IMR-90 (cell line): Measurements from ENCODE around the gene PARVB.

ENCODE experiments used
- BHLHE40 ChIP-seq: fragments of 150-350 bp; IDR thresholded peaks from 2 replicates; pipeline ENCODE4 v1.6.1; 2016; ENCODE audit warnings: mild to moderate bottlenecking, low read depth, low read length
- MAFK ChIP-seq: IDR thresholded peaks from 2 replicates; pipeline ENCODE4 v1.6.1; 2012; ENCODE audit warnings: low read depth, low read length, improper control_type of control experiment
- MXI1 ChIP-seq: IDR thresholded peaks from 2 replicates; pipeline ENCODE4 v1.6.1; 2012; ENCODE audit warnings: low read depth, mild to moderate bottlenecking, low read length, moderate library complexity, borderline replicate concordance
- NFE2L2 ChIP-seq: fragments of 150-350 bp; IDR thresholded peaks from 2 replicates; pipeline ENCODE4 v1.6.1; 2016; ENCODE audit warnings: low read depth, mild to moderate bottlenecking, low read length
- POLR2A ChIP-seq: IDR thresholded peaks from 2 replicates; pipeline ENCODE4 v1.6.1; 2012; ENCODE audit warnings: mild to moderate bottlenecking, low read depth, low read length
- RAD21 ChIP-seq: IDR thresholded peaks from 2 replicates; pipeline ENCODE4 v1.6.1; 2012; ENCODE audit warnings: low read length, improper control_type of control experiment
- SMC3 ChIP-seq: fragments of 150-350 bp; IDR thresholded peaks from 2 replicates; pipeline ENCODE4 v1.6.1; 2016; ENCODE audit warnings: low read depth, mild to moderate bottlenecking, antibody characterized with exemption, low read length, moderate library complexity
- TF ChIP-seq, protein P1 (sequence below): conservative IDR thresholded peaks from 2 replicates; pipeline ENCODE4 v1.5.1; 2012; ENCODE audit warnings: mild to moderate bottlenecking, low read depth, low read length, improper control_type of control experiment
- TF ChIP-seq, protein P2 (sequence below): fragments of 150-350 bp; IDR thresholded peaks from 2 replicates; pipeline ENCODE4 v1.6.1; 2017; ENCODE audit warnings: mild to moderate bottlenecking, antibody characterized with exemption, low read length, low read depth

DNA sequence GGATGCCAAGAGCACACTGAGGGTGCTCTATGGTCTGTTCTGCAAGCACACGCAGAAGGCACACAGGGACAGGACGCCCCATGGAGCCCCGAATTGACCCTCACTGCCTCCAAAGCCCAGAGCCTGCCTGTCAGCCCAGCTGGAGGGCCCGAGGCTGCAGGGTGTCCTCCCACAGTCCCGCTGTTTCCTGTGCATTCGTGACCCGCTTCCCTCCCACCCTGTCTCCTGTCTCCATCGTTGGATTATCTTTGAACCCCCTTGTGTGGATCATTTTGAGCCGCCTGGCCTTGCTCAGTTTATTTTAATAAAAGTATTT is 182.2 kb downstream of the PARVB start:
- TF ChIP-seq BHLHE40 (no peak), POLR2A (no peak), SMC3 (no peak), RAD21 (no peak), MXI1 (no peak), NFE2L2 (no peak), MAFK (no peak)
- TF ChIP-seq, protein P1, sequence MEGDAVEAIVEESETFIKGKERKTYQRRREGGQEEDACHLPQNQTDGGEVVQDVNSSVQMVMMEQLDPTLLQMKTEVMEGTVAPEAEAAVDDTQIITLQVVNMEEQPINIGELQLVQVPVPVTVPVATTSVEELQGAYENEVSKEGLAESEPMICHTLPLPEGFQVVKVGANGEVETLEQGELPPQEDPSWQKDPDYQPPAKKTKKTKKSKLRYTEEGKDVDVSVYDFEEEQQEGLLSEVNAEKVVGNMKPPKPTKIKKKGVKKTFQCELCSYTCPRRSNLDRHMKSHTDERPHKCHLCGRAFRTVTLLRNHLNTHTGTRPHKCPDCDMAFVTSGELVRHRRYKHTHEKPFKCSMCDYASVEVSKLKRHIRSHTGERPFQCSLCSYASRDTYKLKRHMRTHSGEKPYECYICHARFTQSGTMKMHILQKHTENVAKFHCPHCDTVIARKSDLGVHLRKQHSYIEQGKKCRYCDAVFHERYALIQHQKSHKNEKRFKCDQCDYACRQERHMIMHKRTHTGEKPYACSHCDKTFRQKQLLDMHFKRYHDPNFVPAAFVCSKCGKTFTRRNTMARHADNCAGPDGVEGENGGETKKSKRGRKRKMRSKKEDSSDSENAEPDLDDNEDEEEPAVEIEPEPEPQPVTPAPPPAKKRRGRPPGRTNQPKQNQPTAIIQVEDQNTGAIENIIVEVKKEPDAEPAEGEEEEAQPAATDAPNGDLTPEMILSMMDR, result no peak
- TF ChIP-seq, protein P2, sequence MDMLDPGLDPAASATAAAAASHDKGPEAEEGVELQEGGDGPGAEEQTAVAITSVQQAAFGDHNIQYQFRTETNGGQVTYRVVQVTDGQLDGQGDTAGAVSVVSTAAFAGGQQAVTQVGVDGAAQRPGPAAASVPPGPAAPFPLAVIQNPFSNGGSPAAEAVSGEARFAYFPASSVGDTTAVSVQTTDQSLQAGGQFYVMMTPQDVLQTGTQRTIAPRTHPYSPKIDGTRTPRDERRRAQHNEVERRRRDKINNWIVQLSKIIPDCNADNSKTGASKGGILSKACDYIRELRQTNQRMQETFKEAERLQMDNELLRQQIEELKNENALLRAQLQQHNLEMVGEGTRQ, result no peak
